Astrocyte of the cerebellum (primary cell): ENCODE data around the gene CCDC124.
"Not testable (repeated sequence)": the region's sequence is repeated elsewhere in the genome, so short reads cannot be mapped to it uniquely, and the experiment has no call there.

ENCODE experiments used
- DNase-seq: peaks from one replicate; pipeline ENCODE4 v3.0.0-alpha.2; 2011; ENCODE audit warnings: low read depth
- H3K4me3 ChIP-seq: 2 replicates; pipeline ENCODE4 v1.5.1; 2011; ENCODE audit warnings: mild to moderate bottlenecking, low read depth, low read length, moderate library complexity
- CTCF ChIP-seq: IDR thresholded peaks from 2 replicates; pipeline ENCODE4 v1.5.1; 2012; ENCODE audit warnings: low read length, low read depth, moderate library complexity, mild to moderate bottlenecking; ENCODE audit errors: missing control alignments
- in situ Hi-C: cut with HindIII; loops from 2 replicates; pipeline ENCODE4 v1.10.0; 2017; ENCODE audit warnings: low sequenced_read_pairs

The CCDC124 gene

GRCh38 chr19:17985037-17985818 is 52.4 kb downstream of the CCDC124 start:
- in situ Hi-C loops = no loop called here
- H3K4me3 ChIP-seq = no peak overlapping the region
- DNase-seq = no peak
- no peak for TF ChIP-seq CTCF

GRCh38 chr19:17986569-17986968 is 53.8 kb downstream of the CCDC124 start:
- in situ Hi-C loops, DNase-seq, H3K4me3 ChIP-seq: not testable (repeated sequence)

- in situ Hi-C loops = no loop called here
- no peak for DNase-seq
- no peak overlapping the region for H3K4me3 ChIP-seq
- no peak for TF ChIP-seq CTCF
Measured at GRCh38 chr19:17988161-17988560, 55.3 kb downstream of the CCDC124 start.

GRCh38 chr19:17989425-17990094 is 56.7 kb downstream of the CCDC124 start:
- in situ Hi-C loops = loop anchor here (5.0 kb wide), 1 partner anchor 37 kb away; no protein-coding TSS in a partner anchor
- DNase-seq = no peak
- TF ChIP-seq CTCF = no peak
- no peak overlapping the region for H3K4me3 ChIP-seq

GRCh38 chr19:17993076-17993813 is 60.4 kb downstream of the CCDC124 start:
- TF ChIP-seq CTCF = no peak
- in situ Hi-C loops = loop anchor here (5.0 kb wide), 1 partner anchor 41 kb away; no protein-coding TSS in a partner anchor
- no peak for DNase-seq
- H3K4me3 ChIP-seq = no peak overlapping the region
